Measurements from ENCODE around the gene EYA4.

EYA4 gene

GRCh38 chr6:133286765-133287164 is 45.6 kb downstream of the EYA4 start:
- in situ Hi-C loops (cut with HindIII; ENCODE audit: low sequenced_read_pairs), result no loop called here

- in situ Hi-C loops (cut with HindIII; ENCODE audit: low sequenced_read_pairs), result no loop called here
Measured at GRCh38 chr6:133288662-133289061, 47.5 kb downstream of the EYA4 start.

GRCh38 chr6:133289733-133290306 is 48.7 kb downstream of the EYA4 start:
- in situ Hi-C loops (cut with HindIII; ENCODE audit: low sequenced_read_pairs), result no loop called here

- in situ Hi-C loops (cut with HindIII; ENCODE audit: low sequenced_read_pairs), result no loop called here
Measured at GRCh38 chr6:133290930-133291329, 49.8 kb downstream of the EYA4 start.

GRCh38 chr6:133291671-133292070 is 50.5 kb downstream of the EYA4 start:
- in situ Hi-C loops (cut with HindIII; ENCODE audit: low sequenced_read_pairs), result no loop called here

- in situ Hi-C loops (cut with HindIII; ENCODE audit: low sequenced_read_pairs), result no loop called here
Measured at GRCh38 chr6:133297657-133298056, 56.5 kb downstream of the EYA4 start.

GRCh38 chr6:133298335-133298734 is 57.2 kb downstream of the EYA4 start:
- in situ Hi-C loops (cut with HindIII; ENCODE audit: low sequenced_read_pairs), result no loop called here

- in situ Hi-C loops (cut with HindIII; ENCODE audit: low sequenced_read_pairs), result no loop called here
Measured at GRCh38 chr6:133298801-133299200, 57.6 kb downstream of the EYA4 start.

- in situ Hi-C loops (cut with HindIII; ENCODE audit: low sequenced_read_pairs), result loop anchor here (25.0 kb wide), 1 partner anchor 89 kb away; no protein-coding TSS in a partner anchor
Measured at GRCh38 chr6:133300896-133301295, 59.7 kb downstream of the EYA4 start.

- in situ Hi-C loops (cut with HindIII; ENCODE audit: low sequenced_read_pairs), result loop anchor here (25.0 kb wide), 1 partner anchor 90 kb away; no protein-coding TSS in a partner anchor
Measured at GRCh38 chr6:133301835-133302234, 60.7 kb downstream of the EYA4 start.

GRCh38 chr6:133306931-133307330 is 65.8 kb downstream of the EYA4 start:
- in situ Hi-C loops (cut with HindIII; ENCODE audit: low sequenced_read_pairs), result loop anchor here (25.0 kb wide), 1 partner anchor 95 kb away; no protein-coding TSS in a partner anchor

GRCh38 chr6:133309579-133309978 is 68.4 kb downstream of the EYA4 start:
- in situ Hi-C loops (cut with HindIII; ENCODE audit: low sequenced_read_pairs), result loop anchor here (25.0 kb wide), 1 partner anchor 97 kb away; no protein-coding TSS in a partner anchor

- in situ Hi-C loops (cut with HindIII; ENCODE audit: low sequenced_read_pairs), result loop anchor here (25.0 kb wide), 1 partner anchor 100 kb away; no protein-coding TSS in a partner anchor
Measured at GRCh38 chr6:133312006-133312405, 70.8 kb downstream of the EYA4 start.

- in situ Hi-C loops (cut with HindIII; ENCODE audit: low sequenced_read_pairs), result loop anchor here (25.0 kb wide), 1 partner anchor 101 kb away; no protein-coding TSS in a partner anchor
Measured at GRCh38 chr6:133313068-133313467, 71.9 kb downstream of the EYA4 start.

- in situ Hi-C loops (cut with HindIII; ENCODE audit: low sequenced_read_pairs), result loop anchor here (25.0 kb wide), 1 partner anchor 103 kb away; no protein-coding TSS in a partner anchor
Measured at GRCh38 chr6:133314947-133315346, 73.8 kb downstream of the EYA4 start.

GRCh38 chr6:133315811-133316210 is 74.7 kb downstream of the EYA4 start:
- in situ Hi-C loops (cut with HindIII; ENCODE audit: low sequenced_read_pairs), result loop anchor here (25.0 kb wide), 1 partner anchor 104 kb away; no protein-coding TSS in a partner anchor

- in situ Hi-C loops (cut with HindIII; ENCODE audit: low sequenced_read_pairs), result loop anchor here (25.0 kb wide), 1 partner anchor 105 kb away; no protein-coding TSS in a partner anchor
Measured at GRCh38 chr6:133317704-133318103, 76.5 kb downstream of the EYA4 start.

- in situ Hi-C loops (cut with HindIII; ENCODE audit: low sequenced_read_pairs), result no loop called here
Measured at GRCh38 chr6:133326584-133326983, 85.4 kb downstream of the EYA4 start.

- in situ Hi-C loops (cut with HindIII; ENCODE audit: low sequenced_read_pairs), result no loop called here
Measured at GRCh38 chr6:133333852-133334251, 92.7 kb downstream of the EYA4 start.

GRCh38 chr6:133337308-133337707 is 96.2 kb downstream of the EYA4 start:
- in situ Hi-C loops (cut with HindIII; ENCODE audit: low sequenced_read_pairs), result no loop called here

GRCh38 chr6:133339543-133340384 is 98.6 kb downstream of the EYA4 start:
- in situ Hi-C loops (cut with HindIII; ENCODE audit: low sequenced_read_pairs), result no loop called here

GRCh38 chr6:133340557-133340956 is 99.4 kb downstream of the EYA4 start:
- in situ Hi-C loops (cut with HindIII; ENCODE audit: low sequenced_read_pairs), result no loop called here
